Measurements from ENCODE around the gene OR4N5. TPM values are rescaled to one million over a fixed set of nuclear protein-coding genes. Genes with fewer than 3 reads are reported as not detected.
"Not testable (repeated sequence)": the region's sequence is repeated elsewhere in the genome, so short reads cannot be mapped to it uniquely, and the experiment has no call there.

Gene OR4N5
- total RNA-seq, 4 donors from 2014 or later, result not detected

- DNase-seq, result no peak
- Histone ChIP-seq H3K4me3 (no peak overlapping the region), H3K9me3 (no peaks in the 10 kb centered on the region), H3K27ac (no peak overlapping the region), H3K4me1 (no peaks in the 10 kb centered on the region), H3K27me3 (no peaks in the 10 kb centered on the region), H3K36me3 (no peaks in the 10 kb centered on the region)
- intact Hi-C loops (cut with DNase I; ENCODE audit: low total_unique reads), result no loop called here
- no peak for TF ChIP-seq POLR2A (IDR thresholded peaks at IDR 0.05)
- TF ChIP-seq, protein P1, sequence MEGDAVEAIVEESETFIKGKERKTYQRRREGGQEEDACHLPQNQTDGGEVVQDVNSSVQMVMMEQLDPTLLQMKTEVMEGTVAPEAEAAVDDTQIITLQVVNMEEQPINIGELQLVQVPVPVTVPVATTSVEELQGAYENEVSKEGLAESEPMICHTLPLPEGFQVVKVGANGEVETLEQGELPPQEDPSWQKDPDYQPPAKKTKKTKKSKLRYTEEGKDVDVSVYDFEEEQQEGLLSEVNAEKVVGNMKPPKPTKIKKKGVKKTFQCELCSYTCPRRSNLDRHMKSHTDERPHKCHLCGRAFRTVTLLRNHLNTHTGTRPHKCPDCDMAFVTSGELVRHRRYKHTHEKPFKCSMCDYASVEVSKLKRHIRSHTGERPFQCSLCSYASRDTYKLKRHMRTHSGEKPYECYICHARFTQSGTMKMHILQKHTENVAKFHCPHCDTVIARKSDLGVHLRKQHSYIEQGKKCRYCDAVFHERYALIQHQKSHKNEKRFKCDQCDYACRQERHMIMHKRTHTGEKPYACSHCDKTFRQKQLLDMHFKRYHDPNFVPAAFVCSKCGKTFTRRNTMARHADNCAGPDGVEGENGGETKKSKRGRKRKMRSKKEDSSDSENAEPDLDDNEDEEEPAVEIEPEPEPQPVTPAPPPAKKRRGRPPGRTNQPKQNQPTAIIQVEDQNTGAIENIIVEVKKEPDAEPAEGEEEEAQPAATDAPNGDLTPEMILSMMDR (IDR thresholded peaks at IDR 0.05), result no peak
Observed at GRCh38 chr14:20164462-20164861, 25.8 kb downstream of the OR4N5 start.

GRCh38 chr14:20167091-20167490 lies 28.5 kb downstream of the OR4N5 start:
- no peaks in the 10 kb centered on the region for H3K27me3 ChIP-seq

GRCh38 chr14:20169852-20170251 lies 31.2 kb downstream of the OR4N5 start:
- H3K27ac ChIP-seq; H3K27me3 ChIP-seq; H3K9me3 ChIP-seq; intact Hi-C loops (cut with DNase I; ENCODE audit: low total_unique reads); H3K4me1 ChIP-seq; H3K36me3 ChIP-seq; DNase-seq; H3K4me3 ChIP-seq: not testable (repeated sequence)

More at GRCh38 chr14:20167091-20167490, 28.5 kb downstream of the OR4N5 start:
- TF ChIP-seq, protein P1 (IDR thresholded peaks at IDR 0.05), result no peak
- TF ChIP-seq POLR2A (IDR thresholded peaks at IDR 0.05), result no peak
- H3K9me3 ChIP-seq, result no peaks in the 10 kb centered on the region
- no peak for DNase-seq
- intact Hi-C loops (cut with DNase I; ENCODE audit: low total_unique reads), result no loop called here
- H3K4me1 ChIP-seq, result no peaks in the 10 kb centered on the region
- H3K27ac ChIP-seq, result no peak overlapping the region
- H3K36me3 ChIP-seq, result no peaks in the 10 kb centered on the region
- H3K4me3 ChIP-seq, result no peak overlapping the region

- H3K4me1 ChIP-seq; H3K27me3 ChIP-seq; H3K9me3 ChIP-seq; H3K27ac ChIP-seq; DNase-seq; intact Hi-C loops (cut with DNase I; ENCODE audit: low total_unique reads); H3K4me3 ChIP-seq; H3K36me3 ChIP-seq: not testable (repeated sequence)
Observed at GRCh38 chr14:20174205-20174604, 35.6 kb downstream of the OR4N5 start.

DNA sequence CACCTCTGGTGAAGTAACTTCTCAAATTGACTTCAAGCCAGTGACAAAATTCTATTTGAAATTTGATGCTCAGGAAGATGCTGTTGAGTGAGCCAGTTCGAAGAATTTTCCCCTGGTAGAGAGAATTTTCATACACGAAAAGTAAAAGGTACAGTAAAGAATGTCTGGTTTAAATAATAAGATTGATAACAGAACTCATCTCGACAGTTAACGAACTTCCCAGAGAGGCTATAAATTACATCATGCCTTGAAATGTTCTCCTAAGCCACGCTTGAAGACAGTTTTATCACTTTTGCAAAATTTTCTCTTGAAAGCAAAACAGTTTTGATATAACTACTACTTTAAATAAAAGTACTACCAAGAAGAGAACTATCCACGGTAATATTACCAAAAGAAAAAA lies 37.7 kb downstream of the OR4N5 start:
- H3K27ac ChIP-seq, result no peak overlapping the region
- no peak overlapping the region for H3K4me3 ChIP-seq
- no peaks in the 10 kb centered on the region for H3K9me3 ChIP-seq
- no peaks in the 10 kb centered on the region for H3K36me3 ChIP-seq
- intact Hi-C loops (cut with DNase I; ENCODE audit: low total_unique reads), result no loop called here
- no peak for DNase-seq
- no peaks in the 10 kb centered on the region for H3K27me3 ChIP-seq
- H3K4me1 ChIP-seq, result no peaks in the 10 kb centered on the region
- no peak for TF ChIP-seq POLR2A (IDR thresholded peaks at IDR 0.05)

DNA sequence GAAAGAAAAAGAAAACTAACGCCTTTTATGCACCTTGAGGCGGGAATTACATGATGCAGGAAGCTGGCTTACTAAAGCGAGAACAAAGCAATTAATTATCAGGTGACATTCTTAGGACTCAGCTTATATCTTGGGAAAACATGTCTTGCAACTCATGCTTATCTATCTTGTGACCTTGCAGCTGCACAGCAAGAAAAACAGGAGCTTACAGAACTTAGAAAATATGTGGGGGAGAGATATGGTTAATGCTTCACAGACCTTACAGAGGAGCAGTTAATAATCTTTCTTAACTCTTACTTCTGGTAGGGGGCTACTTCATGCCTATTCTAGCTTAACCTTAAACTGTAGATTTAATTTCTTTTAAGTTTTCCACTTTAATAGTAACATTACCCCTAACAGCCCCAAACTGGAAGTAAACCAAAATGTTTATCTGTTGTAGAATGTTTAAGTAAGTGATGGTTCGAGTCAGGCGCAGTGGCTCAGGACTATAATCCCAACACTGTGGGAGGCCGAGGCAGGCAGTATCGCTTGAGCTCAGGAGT lies 38.9 kb downstream of the OR4N5 start:
- TF ChIP-seq, protein P1 (IDR thresholded peaks at IDR 0.05), result no peak
- H3K4me1 ChIP-seq, result no peaks in the 10 kb centered on the region
- H3K9me3 ChIP-seq, result no peaks in the 10 kb centered on the region
- intact Hi-C loops (cut with DNase I; ENCODE audit: low total_unique reads), result no loop called here
- H3K4me3 ChIP-seq, result no peak overlapping the region
- H3K27ac ChIP-seq, result no peak overlapping the region
- DNase-seq, result no peak
- H3K36me3 ChIP-seq, result no peaks in the 10 kb centered on the region
- H3K27me3 ChIP-seq, result no peaks in the 10 kb centered on the region

GRCh38 chr14:20179218-20179617 lies 40.6 kb downstream of the OR4N5 start:
- Histone ChIP-seq H3K36me3 (no peaks in the 10 kb centered on the region), H3K4me3 (no peak overlapping the region), H3K27me3 (no peaks in the 10 kb centered on the region), H3K9me3 (no peaks in the 10 kb centered on the region), H3K4me1 (no peaks in the 10 kb centered on the region), H3K27ac (no peak overlapping the region)
- intact Hi-C loops (cut with DNase I; ENCODE audit: low total_unique reads), result no loop called here
- DNase-seq, result no peak
- TF ChIP-seq POLR2A (IDR thresholded peaks at IDR 0.05), result no peak
